GM21423 (cell line): ENCODE data around the gene ATP5F1B.
A peak's percentile ranks its signal among the peaks of the same experiment; 100 is the strongest.
"Not testable (repeated sequence)": the region's sequence is repeated elsewhere in the genome, so short reads cannot be mapped to it uniquely, and the experiment has no call there.

Experiments used
- ATAC-seq: cut with Tn5 transposase; IDR thresholded peaks from one replicate; pipeline ENCODE4 v1.9.1; 2021; ENCODE audit warnings: mild to moderate bottlenecking, moderate library complexity; ENCODE audit not compliant: unreplicated experiment

ATP5F1B gene

GRCh38 chr12:56653781-56654180 is 8.0 kb upstream of the ATP5F1B start:
- not testable (repeated sequence) for ATAC-seq

- not testable (repeated sequence) for ATAC-seq
Measured at GRCh38 chr12:56648023-56648422, 2.2 kb upstream of the ATP5F1B start.

DNA sequence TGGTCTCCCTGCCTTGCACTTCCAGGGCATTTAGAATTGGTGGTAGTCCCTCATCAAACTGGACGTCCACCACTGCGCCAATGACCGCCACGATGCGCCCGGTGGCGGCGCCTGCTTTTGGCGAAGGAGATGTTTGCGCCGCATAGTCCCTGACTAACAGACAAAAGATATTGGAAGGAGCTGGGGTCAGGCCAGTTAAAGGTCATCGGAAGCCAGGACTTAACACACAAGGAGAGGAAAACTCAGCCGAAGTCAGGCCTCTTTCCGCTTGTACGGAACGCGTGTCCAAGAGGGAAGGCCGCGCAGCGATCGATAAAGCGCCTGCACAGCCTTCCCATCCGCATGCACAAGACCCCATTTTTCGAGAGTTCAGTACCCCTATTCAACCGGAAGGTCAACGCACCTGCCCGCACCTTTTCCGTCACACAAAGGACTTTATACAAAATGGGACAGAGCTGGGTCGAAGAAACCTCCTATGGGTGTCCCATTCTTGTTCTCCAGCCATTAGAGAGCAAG is 525 bp downstream of the ATP5F1B start:
- no peak for ATAC-seq

DNA sequence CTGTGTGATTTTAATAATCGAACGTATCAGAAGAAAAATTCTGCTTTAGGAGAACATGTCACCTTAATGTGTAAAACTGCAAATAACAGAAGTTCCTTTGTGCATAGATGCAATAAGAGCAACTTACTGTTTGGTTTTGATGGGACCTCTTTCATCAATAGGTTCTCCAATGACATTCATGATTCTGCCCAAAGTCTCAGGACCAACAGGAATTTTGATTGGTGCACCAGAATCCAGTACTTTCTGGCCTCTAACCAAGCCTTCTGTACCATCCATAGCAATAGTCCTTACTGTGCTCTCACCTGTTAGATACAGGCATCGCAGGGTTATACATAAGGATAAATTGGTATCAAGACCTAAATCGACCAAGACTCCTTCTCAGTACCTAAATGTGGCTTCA is 1.1 kb downstream of the ATP5F1B start:
- no peak for ATAC-seq

DNA sequence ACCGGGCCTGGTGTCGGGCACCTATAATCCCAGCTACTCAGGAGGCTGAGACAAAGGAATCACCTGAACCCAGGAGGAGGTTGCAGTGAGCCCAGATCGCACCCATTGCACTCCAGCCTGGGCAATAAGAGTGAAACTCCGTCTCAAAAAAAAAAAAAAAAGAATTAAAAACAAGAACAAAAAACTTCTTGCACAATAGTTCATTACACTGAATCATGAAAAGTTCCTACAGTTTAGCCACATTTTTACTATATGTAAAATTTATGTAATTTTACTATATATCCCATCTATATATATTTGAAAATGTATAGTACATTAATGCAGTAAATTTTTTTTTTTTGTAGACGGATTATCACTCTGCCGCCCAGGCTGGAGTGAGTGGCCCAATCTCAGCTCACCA is 4.6 kb downstream of the ATP5F1B start:
- no peak for ATAC-seq

GRCh38 chr12:56637621-56638020 is 8.2 kb downstream of the ATP5F1B start:
- ATAC-seq: no peak

- ATAC-seq: peak; percentile 53
Measured at GRCh38 chr12:56636675-56637540, 8.9 kb downstream of the ATP5F1B start.

DNA sequence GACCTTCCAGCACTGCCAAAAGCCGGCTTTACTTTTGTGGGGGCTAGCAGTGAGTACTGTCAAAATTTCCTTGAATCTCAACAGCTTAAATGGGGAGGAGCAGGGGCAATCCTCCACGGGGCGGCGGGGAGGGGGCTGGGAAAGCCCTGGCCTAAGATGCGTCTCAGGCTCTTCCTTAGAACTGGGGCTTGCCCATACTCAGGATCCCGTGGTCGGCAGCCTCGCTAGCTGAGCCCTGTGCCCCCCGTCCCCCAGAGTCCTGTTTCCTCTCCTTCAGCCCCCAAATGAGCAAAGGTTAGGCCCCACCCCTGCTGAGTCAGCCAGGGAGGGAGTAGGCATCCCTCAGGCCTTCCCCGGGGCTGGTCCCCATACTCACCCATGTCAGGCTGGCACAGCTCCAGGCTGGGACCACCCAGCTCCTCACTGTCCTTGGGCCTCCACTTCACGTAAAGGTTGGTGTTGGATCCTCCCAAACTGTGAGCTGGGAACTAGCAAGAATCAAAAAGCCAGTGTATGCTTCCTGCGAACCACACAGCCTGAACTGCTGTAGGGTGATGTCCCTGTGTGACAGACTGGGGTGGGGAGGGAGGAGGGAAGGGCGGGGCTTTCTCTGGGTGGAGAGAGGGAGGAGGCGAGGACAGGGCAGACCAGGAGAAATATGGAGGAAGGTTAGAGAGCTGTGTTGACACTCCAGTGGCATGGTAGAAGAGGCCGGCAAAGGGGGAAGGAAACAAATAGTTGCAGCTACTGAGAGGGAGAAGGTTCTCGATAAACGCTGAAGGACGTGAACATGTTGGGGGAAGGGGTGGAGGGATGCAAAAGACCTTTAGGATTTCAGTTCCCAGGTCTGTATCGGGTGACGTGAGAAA is 9.7 kb downstream of the ATP5F1B start:
- ATAC-seq: peak; percentile 38

DNA sequence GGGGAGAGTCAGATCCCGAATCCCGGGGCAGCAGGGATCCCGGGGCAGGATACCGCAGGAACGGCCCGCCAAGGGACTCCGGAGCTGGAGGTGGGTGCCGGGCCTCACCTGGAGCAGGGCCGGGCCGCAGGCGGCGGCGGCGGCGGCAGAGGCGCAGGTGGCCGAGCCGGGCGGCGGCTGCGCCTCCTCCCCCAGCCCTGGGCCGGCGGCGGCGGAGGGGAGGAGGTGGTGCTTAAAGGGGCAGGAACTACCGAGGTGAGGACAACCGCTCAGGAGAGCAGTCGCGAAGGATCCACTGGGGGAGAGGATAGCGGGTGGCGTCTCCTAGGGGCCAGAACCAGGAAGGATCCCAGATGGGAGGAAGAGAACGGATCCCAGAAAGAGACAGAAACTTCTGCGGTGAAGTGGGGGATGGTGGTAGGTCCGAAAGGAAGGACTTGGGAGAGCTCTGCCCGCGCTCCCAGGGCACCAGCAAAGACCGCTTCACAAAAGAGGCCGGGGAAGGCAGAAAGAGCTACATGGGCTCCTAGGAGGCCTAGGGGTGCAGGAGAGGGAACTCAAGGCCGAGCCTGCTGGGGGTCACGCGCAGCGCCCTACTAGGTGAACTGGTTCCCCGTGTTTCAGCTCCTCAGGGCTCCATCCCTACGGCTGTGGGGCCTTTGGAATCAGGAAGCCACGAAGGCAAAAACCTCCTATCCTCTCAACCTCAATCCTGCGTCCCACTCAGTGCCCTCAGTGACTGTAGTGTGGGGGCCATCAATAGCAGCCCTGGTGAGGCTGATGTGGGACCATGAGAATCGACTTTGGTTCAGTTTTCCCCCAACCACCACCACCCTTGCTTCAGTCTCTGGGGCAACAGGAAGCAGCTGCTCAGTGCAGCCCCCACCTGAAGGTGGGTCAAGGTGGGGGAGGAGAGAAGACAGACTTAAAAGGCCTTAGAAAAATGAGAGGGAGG is 10.7 kb downstream of the ATP5F1B start:
- peak; percentile 26 for ATAC-seq

DNA sequence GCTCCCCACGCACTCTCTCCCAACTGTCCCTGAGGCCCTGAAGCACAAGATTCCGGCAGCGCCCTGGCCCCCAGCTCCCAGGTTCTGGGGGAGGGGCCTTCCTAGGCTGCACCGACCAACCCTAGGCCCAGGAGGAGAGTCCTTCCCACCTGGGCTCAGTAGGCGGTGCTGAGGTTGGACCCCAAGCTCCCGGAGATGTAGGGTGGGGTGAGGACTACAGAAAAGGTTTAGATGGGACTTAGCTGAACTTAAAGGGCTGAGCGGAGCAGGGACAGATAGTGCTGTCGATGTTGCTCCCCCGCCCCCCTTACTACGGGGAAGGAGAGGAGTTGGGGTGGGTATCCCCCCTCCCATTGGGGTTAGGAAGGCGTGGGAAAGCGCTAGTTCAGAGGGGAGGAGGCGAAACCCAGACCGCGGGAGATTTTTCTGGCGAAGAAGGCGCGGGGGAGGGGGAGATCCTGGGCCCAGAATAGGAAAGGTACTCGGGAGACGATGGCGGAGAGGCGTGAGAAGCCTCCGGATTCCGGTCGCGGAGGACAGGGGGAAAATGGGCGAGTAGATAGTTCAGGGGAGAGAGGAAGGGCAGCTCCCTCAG is 11.4 kb downstream of the ATP5F1B start:
- no peak for ATAC-seq

DNA sequence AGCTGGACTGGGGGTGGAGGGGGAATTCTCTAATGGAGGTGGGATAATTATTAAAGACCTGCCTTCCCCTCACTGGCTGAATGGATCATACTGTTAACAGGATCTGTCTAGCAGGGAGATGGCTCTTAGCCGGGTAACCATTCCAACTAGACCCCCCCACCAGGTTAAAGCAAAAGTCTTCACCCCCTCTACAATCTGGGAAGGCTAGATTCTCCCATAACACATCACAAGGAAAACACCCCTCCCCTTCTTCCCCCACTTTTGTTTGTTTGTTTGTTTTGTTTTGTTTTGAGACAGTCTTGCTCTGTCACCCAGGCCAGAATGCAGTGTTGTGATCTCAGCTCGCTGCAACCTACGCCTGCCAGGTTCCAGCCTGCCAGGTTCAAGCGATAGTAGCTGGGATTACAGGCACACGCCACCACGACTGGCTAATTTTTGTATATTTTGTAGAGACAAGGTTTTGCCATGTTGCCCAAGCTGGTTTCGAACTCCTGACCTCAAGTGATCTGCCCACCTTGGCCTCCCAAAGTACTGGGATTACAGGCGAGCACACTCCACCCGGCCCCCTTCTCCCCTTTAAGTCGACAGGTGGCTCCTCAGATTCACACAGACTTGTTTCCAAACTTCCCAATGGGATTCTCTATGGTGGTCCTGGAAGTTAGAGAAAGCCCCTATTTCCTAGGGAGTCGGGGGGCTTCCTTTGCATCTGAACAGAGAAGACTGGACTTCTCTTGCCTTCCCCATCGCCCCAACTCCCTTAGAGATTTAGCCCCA is 12.1 kb downstream of the ATP5F1B start:
- ATAC-seq: no peak

- no peak for ATAC-seq
Measured at GRCh38 chr12:56632701-56633467, 12.9 kb downstream of the ATP5F1B start.

DNA sequence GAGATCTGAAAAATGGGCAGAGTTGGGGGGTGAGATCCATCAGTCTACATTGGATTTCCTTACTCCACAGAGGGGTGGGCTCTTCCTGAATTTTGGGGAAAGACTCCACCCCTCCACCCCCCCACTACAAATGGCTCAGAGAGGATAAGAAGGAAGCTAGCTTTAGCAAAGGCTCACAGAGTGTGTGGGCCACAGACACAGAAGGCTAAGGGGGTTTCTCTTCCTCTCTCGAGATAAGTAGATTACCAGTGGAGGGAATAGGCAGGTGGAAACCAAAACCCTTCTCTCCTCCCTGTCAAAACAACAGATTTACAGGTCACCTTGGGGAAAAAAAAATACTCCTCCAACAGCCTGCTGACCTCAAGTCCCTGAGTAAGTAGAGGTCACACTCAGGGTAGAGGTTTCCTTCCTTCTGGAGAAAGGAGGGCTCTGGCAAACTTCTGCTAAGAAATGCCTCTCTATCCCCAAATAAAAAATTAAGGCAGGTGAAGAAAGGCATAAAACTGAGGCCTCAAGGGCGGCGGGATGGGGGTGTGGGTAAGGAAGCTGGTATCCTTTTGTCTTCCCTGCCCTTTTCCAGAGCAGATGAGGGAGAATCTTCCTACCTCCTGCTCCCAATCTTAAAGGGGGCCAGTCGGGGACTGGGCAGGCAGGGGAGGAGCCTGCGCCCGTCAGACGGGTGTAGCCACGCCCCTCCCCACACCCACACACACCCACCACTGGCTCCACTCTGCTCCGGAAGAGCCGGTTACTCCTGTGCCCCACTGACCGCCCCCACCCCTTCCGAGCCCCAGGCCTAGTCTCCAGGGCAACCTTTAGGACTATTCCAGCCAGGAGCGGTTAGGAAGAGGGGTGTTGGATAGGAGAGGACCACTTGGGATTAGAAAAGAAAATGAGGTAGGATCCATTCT is 13.7 kb downstream of the ATP5F1B start:
- no peak for ATAC-seq

DNA sequence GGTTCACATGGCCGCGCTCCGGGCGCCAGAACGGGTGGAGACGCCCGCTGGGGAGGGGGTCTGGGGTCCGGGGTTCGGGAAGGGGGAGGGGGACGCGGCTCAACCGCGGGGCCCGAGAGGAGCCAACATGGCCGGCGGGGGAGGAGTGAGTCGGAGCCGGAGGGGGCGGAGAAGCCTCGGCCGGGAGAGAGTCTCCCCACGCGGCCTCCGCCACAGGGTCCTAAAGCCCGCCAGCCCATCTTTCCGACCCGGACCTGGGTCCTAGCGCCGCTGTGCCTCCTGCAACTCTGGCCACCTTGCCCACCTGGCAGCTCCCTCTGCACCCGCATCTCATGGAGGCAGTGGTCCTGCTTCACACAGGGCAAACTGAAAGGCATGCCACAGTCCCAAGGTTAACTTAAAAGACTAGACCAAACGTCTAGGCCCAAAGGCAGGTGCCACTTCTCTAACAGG is 15.6 kb downstream of the ATP5F1B start, which contains the start of gene BAZ2A:
BAZ2A (minus strand) TSS at position 147 of the 453 bp plus-strand sequence. CDS start 12,796 bp downstream, outside the sequence.
- ATAC-seq: peak; percentile 52

DNA sequence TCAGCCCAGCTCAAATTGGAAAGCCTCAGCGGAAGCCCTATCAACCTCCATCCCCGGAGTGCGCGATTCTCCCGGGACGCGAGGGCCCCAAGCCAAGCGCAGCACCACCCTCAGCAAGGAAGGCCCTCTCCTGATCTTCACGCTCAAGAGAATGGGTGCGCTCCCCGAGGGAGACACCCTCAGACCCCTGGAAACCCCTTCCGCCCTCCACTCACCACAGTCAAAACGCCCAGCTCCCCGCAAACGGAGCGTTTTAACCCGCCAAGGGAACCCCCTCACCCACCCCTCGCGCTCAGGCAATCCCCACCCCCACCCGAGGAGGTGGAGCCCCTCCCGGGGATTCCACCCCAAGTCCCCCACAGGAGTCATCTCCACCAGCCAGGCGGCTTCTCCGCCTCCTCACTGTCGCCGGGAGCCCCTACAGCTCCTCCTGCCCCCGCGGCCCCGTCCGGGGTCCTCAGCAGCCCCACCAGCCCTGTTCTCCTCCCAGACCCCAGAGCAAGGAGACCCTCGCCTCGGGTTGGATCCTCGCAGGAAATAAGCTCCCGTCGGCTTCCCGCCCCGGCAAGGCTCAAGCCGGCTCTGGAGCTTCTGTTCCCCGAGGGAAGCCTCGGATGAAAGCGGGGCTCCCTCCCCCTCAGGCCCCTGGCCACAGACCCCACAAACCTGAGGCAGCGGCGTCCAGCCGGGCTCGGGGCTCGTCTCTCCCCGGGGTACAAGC is 16.2 kb downstream of the ATP5F1B start:
- peak; percentile 6 for ATAC-seq

- no peak for ATAC-seq
Measured at GRCh38 chr12:56628671-56629458, 16.9 kb downstream of the ATP5F1B start.
